C4-2B (cell line): Measurements from ENCODE around the gene RDM1.

ENCODE experiments used
- H3K27ac ChIP-seq: fragments of 450-650 bp; 2 replicates; pipeline ENCODE4 v1.5.1; 2017
- ZFX ChIP-seq: fragments of 450-650 bp; IDR thresholded peaks from 2 replicates; pipeline ENCODE4 v1.6.1; 2017
- TF ChIP-seq, protein P1 (sequence below): fragments of 450-650 bp; conservative IDR thresholded peaks from 2 replicates; pipeline ENCODE4 v1.5.1; 2017; ENCODE audit warnings: mild to moderate bottlenecking

Gene RDM1, protein sequence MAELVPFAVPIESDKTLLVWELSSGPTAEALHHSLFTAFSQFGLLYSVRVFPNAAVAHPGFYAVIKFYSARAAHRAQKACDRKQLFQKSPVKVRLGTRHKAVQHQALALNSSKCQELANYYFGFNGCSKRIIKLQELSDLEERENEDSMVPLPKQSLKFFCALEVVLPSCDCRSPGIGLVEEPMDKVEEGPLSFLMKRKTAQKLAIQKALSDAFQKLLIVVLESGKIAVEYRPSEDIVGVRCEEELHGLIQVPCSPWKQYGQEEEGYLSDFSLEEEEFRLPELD

DNA sequence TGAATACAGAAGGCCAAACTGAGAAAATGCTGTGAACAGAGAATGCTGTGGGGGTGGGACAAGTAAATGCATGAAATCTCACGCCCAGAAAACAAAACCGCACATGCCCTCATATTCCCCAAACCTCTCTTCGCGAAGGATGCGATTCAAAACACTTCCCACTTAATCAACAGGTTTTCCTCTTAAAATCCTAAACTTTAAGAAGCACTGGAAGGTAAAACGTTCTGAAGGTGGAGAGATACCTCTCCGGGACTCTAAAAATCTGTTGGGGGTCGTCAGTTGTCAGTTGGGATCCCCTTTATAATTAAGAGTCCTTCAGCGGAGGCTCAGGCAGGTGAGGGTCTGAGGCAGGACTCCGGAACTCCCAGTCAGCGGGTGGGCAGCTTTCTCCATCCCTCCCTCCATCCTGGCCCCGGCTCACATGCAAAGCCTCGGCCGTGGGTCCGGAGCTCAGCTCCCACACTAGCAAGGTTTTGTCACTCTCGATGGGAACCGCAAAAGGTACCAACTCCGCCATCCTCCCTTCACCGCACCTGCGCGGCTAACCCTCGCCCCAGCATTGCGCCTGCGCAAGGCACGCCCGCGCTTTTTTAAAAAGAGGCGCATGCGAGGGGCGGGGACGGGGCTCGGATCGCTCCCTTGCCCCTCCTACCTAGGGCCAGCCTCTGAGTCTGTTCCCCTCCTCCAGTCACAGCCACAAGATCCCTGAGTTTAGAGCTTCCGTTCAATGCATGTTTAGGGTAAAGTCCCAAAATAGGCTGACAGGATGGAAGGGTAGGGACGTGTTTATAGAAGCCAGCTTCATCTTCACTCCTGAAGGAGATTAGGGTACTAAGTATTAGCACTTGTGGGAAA, at the start of gene RDM1:
Gene RDM1, minus strand, starts transcription at position 563 of the 855 bp plus-strand sequence. Its CDS starts 46 bp downstream, at position 517.
- peak within 1 kb of the TSS; percentile 75 for H3K27ac ChIP-seq
- no peak for TF ChIP-seq ZFX
- TF ChIP-seq, protein P1, sequence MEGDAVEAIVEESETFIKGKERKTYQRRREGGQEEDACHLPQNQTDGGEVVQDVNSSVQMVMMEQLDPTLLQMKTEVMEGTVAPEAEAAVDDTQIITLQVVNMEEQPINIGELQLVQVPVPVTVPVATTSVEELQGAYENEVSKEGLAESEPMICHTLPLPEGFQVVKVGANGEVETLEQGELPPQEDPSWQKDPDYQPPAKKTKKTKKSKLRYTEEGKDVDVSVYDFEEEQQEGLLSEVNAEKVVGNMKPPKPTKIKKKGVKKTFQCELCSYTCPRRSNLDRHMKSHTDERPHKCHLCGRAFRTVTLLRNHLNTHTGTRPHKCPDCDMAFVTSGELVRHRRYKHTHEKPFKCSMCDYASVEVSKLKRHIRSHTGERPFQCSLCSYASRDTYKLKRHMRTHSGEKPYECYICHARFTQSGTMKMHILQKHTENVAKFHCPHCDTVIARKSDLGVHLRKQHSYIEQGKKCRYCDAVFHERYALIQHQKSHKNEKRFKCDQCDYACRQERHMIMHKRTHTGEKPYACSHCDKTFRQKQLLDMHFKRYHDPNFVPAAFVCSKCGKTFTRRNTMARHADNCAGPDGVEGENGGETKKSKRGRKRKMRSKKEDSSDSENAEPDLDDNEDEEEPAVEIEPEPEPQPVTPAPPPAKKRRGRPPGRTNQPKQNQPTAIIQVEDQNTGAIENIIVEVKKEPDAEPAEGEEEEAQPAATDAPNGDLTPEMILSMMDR, result no peak

DNA sequence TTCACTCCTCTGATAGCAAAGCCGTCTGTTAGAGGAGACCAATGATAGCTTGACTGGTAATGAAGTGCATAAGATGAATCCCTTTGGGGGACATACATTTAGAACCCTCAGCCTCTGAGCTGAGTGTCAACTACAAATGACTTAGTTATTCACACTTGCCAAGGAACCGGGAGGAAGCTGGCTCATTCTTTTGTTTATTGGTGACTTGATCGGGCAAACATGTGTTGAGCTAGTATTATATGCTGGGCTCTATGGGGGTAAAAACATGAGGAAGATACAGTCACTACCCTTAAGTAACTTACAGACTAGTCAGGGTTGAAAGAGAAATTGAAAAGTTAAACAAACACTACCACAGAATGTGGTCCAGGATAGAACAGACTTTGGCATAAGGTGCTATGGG, 47.8 kb upstream of the RDM1 start:
- TF ChIP-seq, protein P1, result no peak
- no peak for TF ChIP-seq ZFX

DNA sequence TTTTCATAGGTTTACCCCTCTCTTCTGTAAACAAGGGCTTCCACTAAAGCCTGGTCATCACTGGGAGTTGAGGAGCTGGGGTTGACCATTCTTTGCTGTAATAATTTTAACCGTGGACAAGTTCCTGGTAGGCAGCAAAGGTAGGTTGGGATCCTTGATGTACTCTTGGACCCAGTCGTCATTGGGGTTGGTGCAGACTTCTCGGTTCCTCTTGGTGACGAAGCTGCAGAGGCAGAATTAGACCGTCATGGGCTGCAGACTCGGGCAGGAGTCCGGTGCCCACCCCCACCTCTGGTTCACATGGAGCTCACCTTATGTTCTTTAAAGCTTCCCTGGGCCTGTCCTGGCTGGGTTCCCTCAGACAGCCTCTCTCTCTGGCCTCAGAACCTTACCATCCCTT, 46.9 kb upstream of the RDM1 start:
- no peak for TF ChIP-seq ZFX
- H3K27ac ChIP-seq, result no peak overlapping the region

More for the DNA sequence above, 47.8 kb upstream of the RDM1 start:
- H3K27ac ChIP-seq, result no peak overlapping the region

DNA sequence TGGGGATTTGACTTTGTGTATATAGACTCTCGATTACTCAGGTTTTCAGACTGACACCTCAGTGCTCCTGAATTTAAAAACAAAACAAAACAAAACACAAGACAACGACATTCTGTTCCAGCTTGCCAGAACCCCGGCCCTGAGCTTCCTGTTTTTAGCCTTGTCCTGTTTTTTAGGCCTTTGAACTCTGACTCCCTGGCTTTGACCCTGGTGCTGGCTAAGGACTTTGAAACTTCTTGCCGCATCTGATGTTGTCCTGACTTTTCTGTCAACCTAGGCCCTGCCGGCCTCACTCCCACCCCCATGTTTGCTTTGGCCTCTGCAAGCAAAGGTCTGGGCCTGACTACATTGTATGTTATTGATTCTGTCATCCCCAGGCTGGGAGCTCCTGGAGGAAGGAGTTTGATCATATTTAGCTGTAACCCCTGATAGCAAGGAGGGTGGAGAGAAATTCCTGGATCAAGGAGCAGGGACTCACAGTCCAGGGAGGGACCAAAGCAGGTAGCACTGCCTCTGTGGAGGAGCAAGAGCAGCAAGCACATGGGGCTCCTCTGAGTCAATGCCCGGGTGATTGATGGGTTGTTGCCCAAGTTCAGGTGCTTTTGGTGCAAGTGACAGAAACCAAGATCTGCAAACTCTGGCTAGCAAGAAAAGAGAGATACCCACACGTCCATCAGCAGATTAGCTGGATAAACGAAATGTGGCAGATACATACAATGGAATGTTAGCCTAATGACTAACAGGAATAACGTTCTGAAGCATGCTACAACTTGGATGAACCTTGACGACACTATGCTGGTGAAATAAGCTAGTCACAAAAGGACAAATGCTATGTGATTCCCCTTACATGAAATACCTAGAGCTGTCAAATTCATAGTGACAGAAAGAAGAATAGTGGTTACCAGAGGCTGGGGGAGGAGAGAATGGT, 43.0 kb upstream of the RDM1 start:
- TF ChIP-seq ZFX, result no peak
- TF ChIP-seq, protein P1, result no peak
- no peak overlapping the region for H3K27ac ChIP-seq

DNA sequence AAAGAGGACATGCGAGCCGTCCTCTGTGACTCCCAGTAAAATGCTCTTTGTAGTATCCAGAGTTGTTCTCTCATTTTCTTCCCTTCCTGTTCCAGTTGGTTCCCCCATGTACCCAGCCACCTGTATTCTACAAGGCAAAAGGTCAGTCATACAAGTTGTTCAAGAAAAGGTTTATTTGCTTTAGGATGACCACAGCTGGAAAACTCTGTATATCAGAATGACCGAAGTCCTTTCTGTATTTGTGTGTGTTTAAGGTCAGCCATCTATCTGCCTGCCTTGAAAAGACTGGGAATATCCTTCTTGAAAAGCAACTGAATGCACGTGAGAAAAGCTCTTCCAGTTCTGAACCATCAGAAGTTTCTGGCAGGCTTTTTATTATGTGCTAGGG, 42.4 kb upstream of the RDM1 start:
- no peak for TF ChIP-seq ZFX
- TF ChIP-seq, protein P1, result no peak
- no peak overlapping the region for H3K27ac ChIP-seq

DNA sequence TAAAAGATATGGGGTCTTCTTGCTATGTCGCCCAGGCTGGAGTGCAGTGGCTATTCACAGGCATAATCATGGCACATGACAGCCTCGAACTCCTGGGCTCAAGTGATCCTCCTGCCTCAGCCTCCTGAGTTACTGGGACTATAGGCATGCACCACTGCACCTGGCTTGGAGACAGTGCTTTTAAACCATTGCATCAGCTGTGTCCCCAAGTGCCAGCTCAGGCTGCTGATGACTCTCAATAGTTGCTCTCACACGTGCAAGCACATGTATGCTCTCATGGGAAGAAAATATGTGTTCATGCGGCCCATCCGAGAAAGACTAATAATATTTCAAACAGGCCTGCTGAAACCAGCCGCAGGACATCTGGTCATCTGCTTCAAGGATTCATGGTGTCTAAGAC, 42.0 kb upstream of the RDM1 start:
- H3K27ac ChIP-seq, result no peak overlapping the region
- TF ChIP-seq, protein P1, result no peak
- TF ChIP-seq ZFX, result no peak

DNA sequence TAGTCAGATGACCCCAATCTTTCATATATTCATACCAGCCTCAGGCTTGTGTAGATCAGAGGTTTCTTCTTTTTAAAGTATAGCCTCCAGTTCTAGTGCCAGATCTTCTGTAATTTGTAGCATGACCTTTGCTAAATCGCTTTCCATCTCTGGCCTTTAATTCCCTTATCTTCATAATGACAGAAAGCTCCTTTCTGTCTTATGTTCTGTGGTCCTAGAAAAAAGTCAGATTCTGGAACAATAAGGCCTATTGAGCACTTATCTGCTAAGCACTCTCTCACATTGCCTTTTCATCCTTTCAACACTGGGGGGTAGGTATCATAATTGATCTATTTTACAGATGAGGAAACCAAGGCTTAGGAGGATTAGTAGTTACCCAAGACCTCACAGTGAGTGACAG, 41.5 kb upstream of the RDM1 start:
- no peak overlapping the region for H3K27ac ChIP-seq
- TF ChIP-seq, protein P1, result no peak
- no peak for TF ChIP-seq ZFX
